CD4-positive, alpha-beta T cell treated with Interleukin-17A for 4 hours (primary cell): ENCODE measurements around the gene CLDN34.
A peak's percentile ranks its signal among the peaks of the same experiment; 100 is the strongest.

Experiments used
- DNase-seq: peaks from one replicate; pipeline ENCODE4 v3.0.0-alpha.2; 2020; ENCODE audit warnings: mixed read lengths

Gene CLDN34

DNA sequence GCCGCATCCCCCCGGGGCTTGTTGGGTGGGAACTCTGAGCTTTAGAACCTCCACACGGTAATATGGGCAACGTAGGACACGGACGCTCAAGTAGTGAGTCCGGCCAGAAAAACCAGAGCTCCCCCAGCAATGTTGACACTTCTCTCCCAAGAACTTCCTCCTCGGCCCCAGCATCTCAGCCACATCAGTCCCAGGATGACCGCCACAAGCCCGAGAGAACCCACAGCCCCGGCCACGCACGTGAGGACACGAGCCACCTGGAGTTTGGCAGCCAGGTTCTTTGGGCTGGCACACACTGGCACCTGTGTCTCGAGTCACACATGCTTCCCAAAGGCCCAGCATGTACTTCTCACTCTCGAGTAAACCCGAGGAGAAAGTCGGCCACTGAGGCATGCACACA, 16.3 kb downstream of the CLDN34 start:
- DNase-seq: no peak

DNA sequence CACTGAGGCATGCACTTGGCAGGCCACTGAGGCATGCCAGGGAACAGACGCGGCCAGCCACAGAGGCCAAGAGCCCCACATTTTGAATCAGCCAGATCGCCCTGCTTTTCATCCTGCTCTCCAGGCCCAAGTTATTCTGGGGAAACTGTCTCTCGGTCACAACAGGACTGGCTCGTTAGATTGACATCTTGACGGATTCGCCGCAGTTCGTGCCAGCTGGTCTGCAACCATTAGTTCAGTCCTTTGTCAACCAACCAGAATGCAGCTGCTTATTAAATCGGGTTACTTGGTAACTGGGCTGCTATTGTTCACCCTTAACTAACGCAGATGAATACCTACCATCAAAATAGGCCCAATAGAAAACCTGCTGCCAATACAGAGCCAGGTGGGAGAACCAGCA, 16.7 kb downstream of the CLDN34 start:
- no peak for DNase-seq

DNA sequence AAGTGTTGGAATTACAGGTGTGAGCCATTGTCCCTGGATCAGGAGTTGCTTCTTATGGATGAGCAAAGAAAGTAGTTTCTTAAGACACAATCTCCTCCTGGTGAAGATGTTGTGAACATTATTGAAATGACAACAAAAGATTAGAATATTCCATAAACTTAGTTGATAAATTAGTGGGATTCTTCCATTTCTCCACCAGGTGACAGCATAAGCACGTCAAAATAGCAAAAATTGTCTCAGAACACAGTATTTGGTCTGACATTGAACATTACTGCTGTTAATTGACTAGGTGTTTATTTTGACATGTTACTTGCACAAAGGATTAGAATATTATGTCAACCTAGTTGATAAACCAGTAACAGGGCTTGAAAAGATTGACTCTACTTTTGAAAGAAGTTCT, 21.6 kb downstream of the CLDN34 start:
- DNase-seq: no peak

DNA sequence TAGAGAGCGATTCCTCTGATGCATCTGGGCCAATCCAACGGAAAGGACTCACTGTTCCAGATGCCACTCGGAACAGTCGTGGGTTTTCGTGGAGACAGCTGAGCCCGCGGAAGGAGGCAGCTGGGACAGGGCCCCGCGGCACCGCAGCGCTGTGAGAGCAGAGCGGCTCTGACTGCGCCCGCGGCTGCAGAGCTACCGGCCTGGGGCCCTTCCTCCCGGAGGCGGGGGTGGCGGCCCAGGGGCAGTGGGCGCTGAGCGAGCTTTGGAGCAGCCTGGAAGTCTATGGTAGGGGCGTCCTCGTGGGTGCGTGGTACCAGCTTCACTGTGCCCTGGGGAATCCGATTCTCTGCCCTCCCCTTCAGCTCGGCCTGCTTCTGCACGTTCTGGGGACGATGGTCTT, 24.9 kb downstream of the CLDN34 start:
- no peak for DNase-seq

DNA sequence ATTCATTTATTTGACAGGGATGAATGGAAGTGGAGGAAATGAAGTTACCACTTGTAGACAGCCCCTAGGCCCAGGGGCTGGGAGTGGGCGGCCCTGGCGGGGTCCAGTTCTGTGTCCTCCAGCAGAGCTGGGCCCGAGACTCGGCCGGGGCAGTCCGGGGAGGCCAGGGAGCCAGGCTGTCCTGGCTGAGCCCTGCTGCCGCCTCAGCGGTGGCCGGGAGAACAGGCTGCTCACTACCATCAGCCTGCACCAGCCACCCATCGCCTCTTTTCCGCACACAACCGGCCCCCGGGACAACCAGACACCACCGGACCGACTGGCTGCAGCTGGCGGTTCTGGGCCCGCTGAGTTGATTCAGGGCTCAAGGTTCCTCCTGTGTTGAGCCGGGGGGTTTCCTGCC, 25.6 kb downstream of the CLDN34 start:
- no peak for DNase-seq

DNA sequence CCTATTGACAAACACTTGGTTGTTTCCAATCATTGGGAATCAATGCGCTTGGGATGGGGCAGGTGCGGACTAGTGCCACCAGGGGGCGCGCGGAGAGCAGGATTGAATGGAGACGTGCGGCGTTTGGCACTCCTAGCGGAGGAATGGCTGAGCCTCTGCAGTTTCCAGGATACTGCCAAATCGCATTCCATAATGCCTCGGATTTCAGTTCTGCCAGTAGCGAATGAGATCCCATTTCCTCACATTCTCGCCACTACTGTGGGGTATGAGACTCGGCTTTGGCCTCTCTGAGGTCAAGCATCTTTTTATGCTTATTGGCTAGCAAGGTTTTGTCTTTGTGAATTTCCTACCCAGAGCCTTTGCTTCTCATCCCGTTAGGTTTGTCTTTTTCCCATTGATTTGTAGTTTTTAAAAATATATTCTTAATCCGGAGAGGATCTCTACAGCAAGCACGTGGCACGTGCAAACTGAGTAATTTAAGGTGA, 28.7 kb downstream of the CLDN34 start:
- DNase-seq: peak; percentile 87

DNA sequence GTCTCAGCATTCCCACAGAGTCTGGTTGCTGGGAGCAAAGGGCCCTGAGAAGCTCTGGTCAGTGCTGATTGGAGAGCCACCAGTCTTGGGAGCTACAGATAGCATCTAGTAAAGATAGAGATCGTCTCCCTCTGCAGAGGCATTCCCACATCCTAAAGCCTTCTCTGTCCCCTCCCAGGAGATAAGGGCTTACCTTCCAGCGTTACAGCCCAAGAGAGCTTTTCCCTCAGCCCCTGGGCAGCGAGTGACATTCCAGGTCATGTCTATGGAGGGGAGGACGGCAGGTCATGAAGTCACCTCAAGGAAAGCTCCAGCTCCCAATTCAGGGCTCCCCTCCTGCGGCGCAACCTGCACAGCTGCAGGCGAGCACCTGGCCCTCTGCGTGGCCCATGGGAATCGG, 29.9 kb downstream of the CLDN34 start:
- no peak for DNase-seq

DNA sequence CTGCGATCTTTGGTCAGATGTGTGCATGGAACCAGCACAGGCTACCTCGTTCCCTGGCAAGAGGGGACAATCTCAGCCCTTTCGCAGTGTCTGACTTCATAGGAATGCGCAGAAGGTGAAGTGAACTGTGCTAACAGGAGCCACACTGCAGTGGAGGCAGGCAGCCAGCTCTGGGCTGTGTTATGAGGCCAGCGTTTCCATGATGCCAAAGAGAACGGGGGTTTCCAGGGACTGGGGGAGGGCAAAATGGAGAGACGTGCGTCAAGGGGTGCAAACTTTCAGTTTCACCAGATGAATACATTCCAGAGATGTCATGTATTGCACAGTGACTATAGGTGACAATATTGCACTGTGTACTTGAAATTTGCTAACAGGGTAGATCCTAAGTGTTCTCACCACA, 30.4 kb downstream of the CLDN34 start:
- DNase-seq: no peak

DNA sequence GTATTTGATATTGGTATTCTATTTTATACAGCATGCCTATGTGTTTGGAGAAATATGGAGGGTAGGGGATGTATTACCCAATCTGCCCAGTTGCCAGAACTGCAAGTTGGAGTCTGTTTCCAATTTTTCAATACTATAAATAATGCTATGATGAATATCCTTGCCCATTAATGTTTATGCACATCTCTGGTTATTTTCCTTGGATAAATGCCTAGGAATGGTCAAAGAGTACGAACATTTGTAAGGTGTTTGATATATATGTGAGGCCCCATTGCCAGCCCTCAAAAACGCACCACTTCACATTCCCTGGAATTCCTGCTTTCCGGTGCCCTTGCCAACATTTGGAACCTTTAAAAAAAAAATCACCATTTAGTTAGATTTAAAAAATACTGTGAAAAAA, 34.3 kb downstream of the CLDN34 start:
- DNase-seq: no peak

DNA sequence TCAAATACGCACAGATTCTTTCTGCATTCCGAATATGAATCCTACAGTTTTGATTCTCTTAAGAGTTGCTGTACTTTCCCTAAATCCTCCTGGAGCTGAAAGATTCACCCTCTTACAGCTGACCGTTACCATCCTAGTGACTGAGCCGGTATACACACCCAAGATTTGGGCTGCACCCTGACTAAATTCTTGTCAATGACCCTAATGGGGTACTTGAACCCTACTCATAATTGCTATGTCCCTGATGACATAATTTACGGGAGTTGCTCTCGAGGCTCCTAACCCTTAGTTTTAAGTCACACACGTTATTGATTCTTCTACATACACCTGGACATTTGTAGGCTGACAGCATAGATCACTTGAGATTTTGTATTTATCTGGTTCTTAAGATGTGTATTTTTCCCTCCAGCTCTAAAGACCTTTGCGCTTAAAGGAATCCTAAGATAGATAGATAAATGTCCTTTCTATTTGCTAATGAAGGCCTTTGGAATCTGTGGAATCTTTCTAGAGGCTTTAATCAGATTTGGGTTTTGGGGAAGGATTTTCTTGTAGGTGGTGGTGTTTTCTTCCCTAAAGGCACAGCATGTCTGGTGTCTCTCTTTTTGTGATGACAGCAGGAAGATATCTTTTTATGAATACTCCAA, 37.8 kb downstream of the CLDN34 start:
- no peak for DNase-seq

DNA sequence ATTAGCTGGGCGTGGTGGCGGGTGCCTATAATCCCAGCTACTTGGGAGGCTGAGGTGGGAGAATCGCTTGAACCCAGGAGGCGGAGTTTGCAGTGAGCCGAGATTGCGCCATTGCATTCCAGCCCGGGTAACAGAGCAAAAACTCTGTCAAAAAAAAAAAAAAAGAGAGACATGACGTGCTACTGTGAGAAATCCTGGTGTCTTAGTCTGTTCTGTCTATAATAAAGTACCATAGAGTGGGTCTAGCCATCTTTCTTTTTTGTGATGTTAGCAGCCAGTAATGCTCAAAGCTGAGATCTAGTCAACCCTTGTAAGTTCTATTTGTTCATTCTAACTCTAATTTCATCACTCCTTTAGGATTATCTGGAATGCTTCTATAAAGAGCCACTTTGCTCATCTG, 38.9 kb downstream of the CLDN34 start:
- DNase-seq: no peak

DNA sequence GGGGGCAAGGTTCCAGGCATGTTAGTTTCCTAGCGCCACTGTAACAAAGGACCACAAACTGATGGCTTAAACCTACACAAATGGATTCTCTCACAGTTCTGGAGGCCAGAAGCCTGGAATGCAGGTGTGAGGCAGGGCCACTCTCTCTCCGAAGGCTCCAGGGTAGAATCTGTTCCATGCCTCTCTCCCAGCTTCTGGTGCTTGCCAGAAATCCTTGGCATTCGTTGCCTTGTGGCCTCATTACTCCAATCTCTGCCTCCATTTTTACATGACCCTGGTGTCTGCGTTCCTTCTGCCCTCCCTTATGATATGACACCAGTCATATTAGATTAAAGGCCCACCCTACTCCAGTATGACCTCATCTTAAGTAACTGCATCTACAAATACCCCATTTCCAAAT, 39.6 kb downstream of the CLDN34 start:
- no peak for DNase-seq

DNA sequence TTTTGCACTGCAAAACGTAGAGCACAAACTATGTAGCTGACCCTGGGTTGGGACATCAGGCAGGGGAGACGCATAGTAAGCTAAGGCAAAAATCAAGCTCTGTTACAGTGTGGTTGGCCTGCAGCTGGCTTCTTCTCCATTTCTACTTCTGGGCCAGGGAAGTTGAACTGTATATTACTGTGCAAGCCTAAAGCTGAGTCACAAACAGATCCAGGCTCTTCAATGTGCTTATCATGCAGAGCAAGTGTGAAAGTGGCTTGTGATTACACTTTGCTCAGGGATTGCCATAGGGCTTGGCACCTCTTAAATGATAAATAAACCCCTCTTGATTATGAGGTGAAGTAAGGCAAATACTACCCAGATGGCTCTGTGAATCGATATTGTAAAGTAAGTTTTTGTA, 40.5 kb downstream of the CLDN34 start:
- no peak for DNase-seq

DNA sequence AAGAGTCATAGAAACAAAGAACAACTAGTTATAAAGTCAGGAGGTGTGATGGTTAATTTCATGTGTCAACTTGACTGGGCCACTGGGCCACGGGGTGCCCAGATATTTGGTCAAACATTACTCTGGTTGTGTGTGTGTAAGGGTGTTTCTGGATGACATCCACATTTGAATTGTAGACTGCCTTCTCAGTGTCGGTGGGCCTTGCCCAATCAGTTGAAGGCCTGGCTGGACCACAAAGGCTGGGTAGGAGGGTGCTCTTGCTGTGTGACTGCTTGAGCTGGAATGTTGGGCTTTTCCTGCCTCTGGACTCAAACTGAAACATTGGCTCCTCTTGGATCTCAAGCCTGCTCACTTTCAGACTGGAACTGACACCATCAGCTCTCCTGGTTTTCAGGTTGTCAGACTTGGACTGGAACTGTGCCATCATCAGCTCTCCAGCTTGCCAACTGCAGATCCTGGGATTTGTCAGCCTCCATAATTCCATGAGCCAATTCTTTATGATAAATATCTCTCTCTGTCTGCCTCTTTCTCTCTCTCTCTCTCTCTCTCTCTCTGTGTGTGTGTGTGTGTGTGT, 41.4 kb downstream of the CLDN34 start:
- no peak for DNase-seq

DNA sequence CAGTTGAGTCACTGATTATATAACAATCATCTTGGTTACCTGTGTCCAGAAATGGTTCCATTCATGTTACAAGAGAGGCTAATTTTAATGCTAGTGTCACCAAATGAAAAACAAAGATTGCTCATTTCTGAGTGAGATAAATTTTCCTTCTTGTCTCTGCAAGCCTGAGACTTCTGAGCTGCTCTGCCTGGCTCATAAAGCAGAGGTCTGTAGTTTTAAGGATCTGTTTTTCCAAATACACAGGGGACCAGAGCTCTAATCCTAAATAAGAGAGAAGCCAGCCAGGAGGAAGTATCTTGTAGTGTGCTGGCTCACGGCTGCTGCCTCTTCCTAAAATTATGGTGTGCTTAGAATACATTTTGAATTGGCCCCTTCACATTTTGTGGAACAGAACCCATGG, 42.6 kb downstream of the CLDN34 start:
- no peak for DNase-seq

DNA sequence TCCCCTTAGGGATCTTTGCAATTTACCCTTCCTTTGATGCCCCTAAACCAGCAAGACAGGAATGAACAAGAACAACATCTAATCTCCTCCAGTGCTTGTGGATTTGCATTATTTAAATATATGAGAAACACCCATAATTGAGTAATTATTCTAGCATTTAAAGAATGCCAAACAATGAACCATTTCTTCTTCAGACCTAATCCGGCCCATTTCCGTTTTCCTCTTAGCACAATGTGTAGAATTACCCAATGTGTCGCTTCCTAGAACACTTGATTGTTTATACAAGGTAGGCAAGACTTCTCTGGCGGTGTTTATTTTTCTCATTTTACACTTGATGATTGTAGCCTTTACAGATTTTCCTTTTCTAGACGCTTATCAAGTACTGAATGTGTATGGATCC, 43.5 kb downstream of the CLDN34 start:
- no peak for DNase-seq

DNA sequence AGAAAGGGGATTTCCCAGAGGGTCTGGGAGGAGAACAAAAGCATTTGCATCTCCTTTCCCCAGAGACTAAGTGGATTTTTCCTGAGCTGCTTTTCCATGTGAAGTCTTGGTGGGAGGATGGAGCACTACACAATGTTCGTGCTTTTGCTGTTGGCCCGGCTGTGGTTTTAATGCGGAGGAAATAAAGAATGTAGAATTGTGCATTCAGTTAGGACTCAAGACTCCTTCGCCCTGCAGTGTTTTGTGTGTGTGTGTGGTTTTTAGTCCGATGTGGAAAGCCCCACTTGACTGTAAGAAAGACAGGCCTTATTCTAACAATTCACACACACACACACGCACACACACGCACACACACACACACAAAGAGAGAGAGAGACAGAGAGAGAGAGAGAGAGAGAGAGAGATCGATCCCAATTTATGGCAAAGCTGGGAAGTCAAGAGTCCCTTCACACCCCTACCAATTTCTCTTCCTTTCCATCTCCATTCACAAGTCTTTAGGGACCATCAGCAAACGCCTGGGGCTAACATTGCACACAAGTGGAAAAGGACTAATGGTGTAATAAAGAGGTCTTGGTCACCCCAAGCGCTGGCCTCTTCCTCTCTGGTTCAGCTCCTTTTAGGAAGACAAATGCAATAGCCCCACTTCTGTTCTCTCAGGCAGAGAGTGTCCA, 44.2 kb downstream of the CLDN34 start:
- peak; percentile 12 for DNase-seq

DNA sequence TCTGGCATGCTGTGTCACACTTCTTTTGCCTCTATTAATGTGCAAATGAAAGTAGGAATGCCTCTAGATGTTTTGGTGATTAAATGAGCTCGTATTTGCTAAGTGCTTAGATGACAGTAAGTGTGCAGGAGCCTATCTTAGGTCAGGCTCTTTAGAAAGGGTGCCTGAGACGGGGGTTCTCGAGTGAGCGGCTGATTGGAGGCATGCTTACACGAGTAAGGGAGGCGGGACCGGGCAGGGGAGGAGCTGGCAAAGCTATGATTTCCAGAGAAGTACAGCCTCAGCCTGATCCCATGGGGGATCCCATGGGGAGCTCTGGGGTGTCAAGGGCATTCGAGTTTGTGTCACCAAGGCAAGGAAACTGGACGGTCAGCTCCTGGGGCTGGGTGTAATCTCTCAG, 44.8 kb downstream of the CLDN34 start:
- peak; percentile 29 for DNase-seq

DNA sequence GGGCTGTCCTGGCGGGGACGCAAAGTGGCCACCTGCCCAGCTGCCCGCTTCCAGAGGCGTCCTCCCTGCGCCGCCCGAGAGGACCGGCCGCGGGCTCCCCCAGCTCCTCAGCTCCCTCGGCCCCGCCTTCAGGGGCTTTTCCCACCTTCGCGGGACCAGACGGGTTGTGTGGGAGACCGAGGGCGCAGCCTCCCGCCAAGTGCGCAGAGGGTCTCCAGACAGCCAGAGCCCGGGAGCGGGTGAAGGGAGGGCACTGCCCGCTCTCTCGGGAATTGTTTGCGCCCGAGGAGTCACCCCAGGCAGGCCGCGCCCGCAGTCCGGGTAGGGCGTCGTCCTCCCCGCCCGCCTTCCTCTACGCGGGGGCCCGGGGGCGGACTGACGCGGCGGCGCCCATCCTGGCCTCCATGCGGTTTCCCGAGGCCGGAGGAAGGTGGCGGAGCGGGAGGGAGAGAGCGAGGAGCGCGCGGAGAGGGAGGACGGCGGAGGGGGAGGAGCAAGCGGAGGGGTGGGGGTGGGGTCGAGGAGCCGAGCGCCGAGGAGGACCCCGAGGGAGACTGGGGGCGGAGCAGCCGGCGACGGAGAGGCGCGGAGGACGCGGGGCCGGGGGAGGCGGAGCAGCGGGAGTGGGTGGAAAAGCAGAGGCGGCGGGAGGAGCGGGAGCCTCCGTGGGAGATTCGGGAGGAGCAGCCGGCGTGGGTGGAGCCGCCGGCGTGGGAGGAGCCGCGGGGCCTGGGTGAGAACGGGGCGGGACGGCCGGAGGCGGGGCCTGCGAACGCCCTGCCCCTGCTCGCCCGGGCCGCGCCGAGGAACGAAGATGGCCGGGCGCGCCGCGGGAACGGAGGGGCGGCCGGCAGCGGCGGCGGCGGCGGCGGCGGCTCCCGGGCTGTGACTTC, 47.5 kb downstream of the CLDN34 start:
- peak; percentile 86 for DNase-seq

DNA sequence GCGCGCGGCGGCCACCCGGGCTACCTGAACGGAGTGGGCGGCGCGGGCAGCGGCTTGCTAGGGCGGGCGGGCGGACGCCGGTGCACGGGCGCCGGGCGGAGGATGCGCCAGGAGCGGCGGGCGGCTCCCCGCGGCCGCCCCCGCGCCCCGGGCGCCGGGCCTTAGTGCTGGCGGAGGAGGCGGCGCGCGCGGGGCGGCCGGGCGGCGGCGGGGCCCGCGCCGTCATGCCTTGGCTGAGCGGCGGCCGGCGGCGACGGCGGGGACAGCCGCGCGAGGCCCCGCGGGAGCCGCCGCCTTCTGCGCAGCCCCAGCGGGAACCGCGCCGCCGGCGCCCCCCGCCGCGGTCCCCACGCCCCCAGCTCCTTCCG, 48.2 kb downstream of the CLDN34 start:
- no peak for DNase-seq

DNA sequence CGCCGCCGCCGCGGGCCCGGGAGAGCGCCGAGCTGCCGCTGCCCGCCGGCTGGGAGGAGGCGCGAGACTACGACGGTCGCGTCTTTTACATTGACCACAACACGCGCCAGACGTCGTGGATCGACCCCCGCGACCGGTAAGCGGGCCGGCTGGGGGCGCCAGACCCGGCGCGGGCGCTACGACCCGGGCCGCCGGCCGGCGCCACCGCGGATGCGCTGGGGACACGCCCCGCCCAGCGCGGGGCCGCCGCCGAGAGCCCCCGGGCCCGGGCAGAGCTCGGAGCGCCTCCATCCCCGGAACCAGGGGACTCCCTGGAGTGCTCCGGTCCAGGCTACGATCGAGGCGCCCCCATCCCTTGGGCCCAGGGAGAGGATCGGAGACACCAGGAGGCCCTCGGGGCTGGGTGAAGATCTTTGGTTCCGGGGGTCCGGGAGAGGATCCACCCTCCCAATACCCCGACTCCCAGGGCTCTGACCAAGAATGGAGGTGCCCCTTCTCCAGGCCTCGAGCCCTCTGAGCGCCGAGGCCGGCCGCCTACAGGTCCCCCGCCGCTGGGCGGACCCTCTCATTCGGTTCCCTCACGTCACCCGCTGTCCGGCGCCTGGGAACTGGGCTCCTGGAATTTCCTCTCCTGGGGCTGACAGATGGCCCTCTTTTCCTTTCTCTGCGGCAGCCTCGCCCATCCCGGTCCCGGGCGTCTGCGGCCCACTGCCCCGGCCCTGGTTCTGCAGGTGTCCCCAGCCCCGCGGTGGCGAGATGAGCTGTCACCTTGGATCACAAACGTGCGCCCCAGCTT, 48.8 kb downstream of the CLDN34 start:
- peak; percentile 32 for DNase-seq

DNA sequence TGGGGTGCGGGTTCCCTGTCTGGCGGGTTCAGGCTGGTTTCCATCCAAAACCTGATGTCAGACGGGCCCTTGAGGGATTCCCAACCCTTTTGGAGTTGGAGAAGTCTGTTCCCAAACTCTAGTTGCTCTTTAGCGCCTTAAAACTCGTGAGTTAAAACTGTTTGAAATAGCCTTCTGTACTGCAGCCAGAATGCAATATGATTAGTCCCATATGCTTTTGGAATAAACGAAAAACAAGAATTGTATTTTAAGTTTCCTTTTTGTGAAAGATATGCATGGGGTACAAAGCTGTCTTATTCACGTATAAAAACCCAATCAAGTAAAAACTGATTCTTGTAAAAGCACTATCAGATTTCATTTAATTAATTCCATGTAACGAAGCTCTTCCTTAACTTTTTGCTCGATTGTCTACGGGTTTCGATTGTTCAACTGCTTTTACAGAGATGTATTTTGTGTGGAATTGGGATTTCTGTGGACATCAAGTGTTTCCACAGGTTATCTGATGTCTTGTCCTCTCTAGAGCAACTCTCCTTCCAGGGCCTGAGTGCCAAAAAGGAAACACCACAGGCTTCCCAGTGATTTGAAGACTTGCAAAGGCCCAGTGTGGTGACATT, 49.5 kb downstream of the CLDN34 start:
- DNase-seq: no peak
